ENCODE results near the gene ANO10. TPM values are rescaled to one million over a fixed set of nuclear protein-coding genes. Genes with fewer than 3 reads are reported as not detected.

Gene ANO10
- total RNA-seq, 1 experiment from 2014 or later = 23.7 TPM

- POLR2A ChIA-PET (ENCODE audit: unreplicated experiment) = no interaction called here
- CTCF ChIA-PET = no interaction called here
- H3K4me1 ChIP-seq (ENCODE audit: insufficient read depth, low read length) = no peaks in the 10 kb centered on the region
- H3K27me3 ChIP-seq (ENCODE audit: low read length) = no peaks in the 10 kb centered on the region
- ATAC-seq = no peak
- H3K27ac ChIP-seq (ENCODE audit: low read length) = no peak overlapping the region
- no peak overlapping the region for H3K4me3 ChIP-seq (ENCODE audit: low read length)
- no peaks in the 10 kb centered on the region for H3K9me3 ChIP-seq (ENCODE audit: low read length)
- no peaks in the 10 kb centered on the region for H3F3A ChIP-seq (ENCODE audit: low read length, unreplicated experiment)
- no peaks in the 10 kb centered on the region for H4K20me1 ChIP-seq (ENCODE audit: low read length)
- no peaks in the 10 kb centered on the region for H3K79me2 ChIP-seq (ENCODE audit: low read length)
- H3K9me2 ChIP-seq (replicated peaks; ENCODE audit: low read length) = no peaks in the 10 kb centered on the region
- BruUV-seq (replicated peaks) = no TSS peak
- no peak overlapping the region for H3K4me2 ChIP-seq (ENCODE audit: low read length)
- no peak overlapping the region for H2AFZ ChIP-seq (ENCODE audit: low read length)
- intact Hi-C loops (cut with micrococcal nuclease) = no loop called here
- no peak overlapping the region for H3K9ac ChIP-seq (ENCODE audit: low read length)
- DNase-seq = no peak
- no peaks in the 10 kb centered on the region for H3K36me3 ChIP-seq (ENCODE audit: low read depth, low read length)
- no peak for TF ChIP-seq CTCF (conservative IDR thresholded peaks at IDR 0.05; ENCODE audit: low read depth, low read length)
- no peak for TF ChIP-seq EZH2 (IDR thresholded peaks at IDR 0.05; ENCODE audit: low read length, unreplicated experiment)
- no peak for TF ChIP-seq EZH2phosphoT487 (IDR thresholded peaks at IDR 0.05; ENCODE audit: borderline replicate concordance, low read length)
Measured at GRCh38 chr3:43445820-43446219, 176.0 kb downstream of the ANO10 start.

- ATAC-seq (peak; percentile 27; the same call in 1 of the 2 replicates), DNase-seq (no peak)
- H3K27ac ChIP-seq (ENCODE audit: low read length) = no peak overlapping the region
- no peak overlapping the region for H3K4me3 ChIP-seq (ENCODE audit: low read length)
- TF ChIP-seq EZH2phosphoT487 (IDR thresholded peaks at IDR 0.05; ENCODE audit: borderline replicate concordance, low read length) (no peak), EZH2 (IDR thresholded peaks at IDR 0.05; ENCODE audit: low read length, unreplicated experiment) (no peak), CTCF (conservative IDR thresholded peaks at IDR 0.05; ENCODE audit: low read depth, low read length) (no peak)
- no peaks in the 10 kb centered on the region for H4K20me1 ChIP-seq (ENCODE audit: low read length)
- no peaks in the 10 kb centered on the region for H3K27me3 ChIP-seq (ENCODE audit: low read length)
- H3K4me1 ChIP-seq (ENCODE audit: insufficient read depth, low read length) = no peaks in the 10 kb centered on the region
- H3K9me2 ChIP-seq (replicated peaks; ENCODE audit: low read length) = no peaks in the 10 kb centered on the region
- no TSS peak for BruUV-seq (replicated peaks)
- POLR2A ChIA-PET (ENCODE audit: unreplicated experiment) = no interaction called here
- intact Hi-C loops (cut with micrococcal nuclease) = no loop called here
- no peak overlapping the region for H3K4me2 ChIP-seq (ENCODE audit: low read length)
- H3K9ac ChIP-seq (ENCODE audit: low read length) = no peak overlapping the region
- no peaks in the 10 kb centered on the region for H3K9me3 ChIP-seq (ENCODE audit: low read length)
- no peaks in the 10 kb centered on the region for H3K79me2 ChIP-seq (ENCODE audit: low read length)
- no peaks in the 10 kb centered on the region for H3F3A ChIP-seq (ENCODE audit: low read length, unreplicated experiment)
- no peaks in the 10 kb centered on the region for H3K36me3 ChIP-seq (ENCODE audit: low read depth, low read length)
- CTCF ChIA-PET = interaction anchor here (0.5 to 0.6 kb wide), 2 partner anchors 481 to 884 kb away, joined by 3 read pairs; no protein-coding TSS in a partner anchor
- no peak overlapping the region for H2AFZ ChIP-seq (ENCODE audit: low read length)
Measured at GRCh38 chr3:43442872-43443395, 178.9 kb downstream of the ANO10 start.

GRCh38 chr3:43436507-43437140, 185.2 kb downstream of the ANO10 start:
- H2AFZ ChIP-seq (ENCODE audit: low read length) = no peak overlapping the region
- ATAC-seq = no peak
- no peaks in the 10 kb centered on the region for H3K27me3 ChIP-seq (ENCODE audit: low read length)
- no peaks in the 10 kb centered on the region for H4K20me1 ChIP-seq (ENCODE audit: low read length)
- no peaks in the 10 kb centered on the region for H3K9me3 ChIP-seq (ENCODE audit: low read length)
- no peak for DNase-seq
- no peak for TF ChIP-seq CTCF (conservative IDR thresholded peaks at IDR 0.05; ENCODE audit: low read depth, low read length)
- TF ChIP-seq EZH2phosphoT487 (IDR thresholded peaks at IDR 0.05; ENCODE audit: borderline replicate concordance, low read length) = no peak
- no peak for TF ChIP-seq EZH2 (IDR thresholded peaks at IDR 0.05; ENCODE audit: low read length, unreplicated experiment)
- intact Hi-C loops (cut with micrococcal nuclease) = no loop called here
- no peaks in the 10 kb centered on the region for H3K9me2 ChIP-seq (replicated peaks; ENCODE audit: low read length)
- H3K79me2 ChIP-seq (ENCODE audit: low read length) = no peaks in the 10 kb centered on the region
- ChIA-PET CTCF (no interaction called here), POLR2A (ENCODE audit: unreplicated experiment) (no interaction called here)
- H3K4me3 ChIP-seq (ENCODE audit: low read length) = no peak overlapping the region
- no peak overlapping the region for H3K27ac ChIP-seq (ENCODE audit: low read length)
- BruUV-seq (replicated peaks) = no TSS peak
- H3K9ac ChIP-seq (ENCODE audit: low read length) = no peak overlapping the region
- H3K4me2 ChIP-seq (ENCODE audit: low read length) = no peak overlapping the region
- no peaks in the 10 kb centered on the region for H3F3A ChIP-seq (ENCODE audit: low read length, unreplicated experiment)
- H3K36me3 ChIP-seq (ENCODE audit: low read depth, low read length) = no peaks in the 10 kb centered on the region; the same call in 1 of the 2 replicates
- no peaks in the 10 kb centered on the region for H3K4me1 ChIP-seq (ENCODE audit: insufficient read depth, low read length)
